SU-DHL-6 (cell line): ENCODE measurements around the gene CRMP1.

Experiments
- H2AFZ ChIP-seq: fragments of 200-600 bp; sonication (generic); 2 replicates; pipeline ENCODE4 v1.6.1; 2014; ENCODE audit warnings: low read depth, mild to moderate bottlenecking, moderate library complexity, mixed read lengths, antibody characterized with exemption, low read length; ENCODE audit not compliant: severe bottlenecking
- H3F3A ChIP-seq: fragments of 200-600 bp; shearing (Covaris generic); 2 replicates; pipeline ENCODE4 v1.6.0; 2016; ENCODE audit warnings: antibody characterized with exemption, mild to moderate bottlenecking; ENCODE audit not compliant: insufficient read depth
- H3K27ac ChIP-seq: fragments of 200-600 bp; sonication (generic); 2 replicates; pipeline ENCODE4 v1.5.1; 2016; ENCODE audit warnings: low read depth, mild to moderate bottlenecking, low read length, moderate library complexity, mixed read lengths
- H3K27me3 ChIP-seq: fragments of 200-600 bp; sonication (generic), shearing (Covaris generic); 2 replicates; pipeline ENCODE4 v1.6.0; 2014; ENCODE audit warnings: mild to moderate bottlenecking, low read length
- H3K36me3 ChIP-seq: fragments of 200-600 bp; sonication (generic); 2 replicates; pipeline ENCODE4 v1.6.1; 2014; ENCODE audit warnings: mild to moderate bottlenecking, low read length, mixed read lengths
- H3K4me2 ChIP-seq: fragments of 300-600, 200-600 bp; shearing (Covaris generic), sonication (generic); 2 replicates; pipeline ENCODE4 v1.6.0; 2014; ENCODE audit warnings: low read length, low read depth, mild to moderate bottlenecking; ENCODE audit not compliant: poor library complexity, severe bottlenecking
- H3K4me3 ChIP-seq: fragments of 200-600 bp; sonication (generic); 2 replicates; pipeline ENCODE4 v1.5.1; 2014; ENCODE audit warnings: antibody characterized with exemption, low read length, mild to moderate bottlenecking, mixed read lengths; ENCODE audit not compliant: insufficient read depth, poor library complexity, severe bottlenecking
- H3K79me2 ChIP-seq: fragments of 200-600 bp; sonication (generic); 2 replicates; pipeline ENCODE4 v1.6.1; 2014; ENCODE audit warnings: mild to moderate bottlenecking, low read length, moderate library complexity; ENCODE audit not compliant: insufficient read depth
- H3K9ac ChIP-seq: fragments of 200-600 bp; sonication (generic); 2 replicates; pipeline ENCODE4 v1.7.0; 2014; ENCODE audit warnings: mild to moderate bottlenecking, low read length
- H3K9me2 ChIP-seq: fragments of 200-600 bp; sonication (generic); replicated peaks from 2 replicates; pipeline ENCODE4 v1.6.1; 2014; ENCODE audit warnings: low read length; ENCODE audit not compliant: insufficient read depth
- H3K9me3 ChIP-seq: fragments of 200-600 bp; sonication (generic); 2 replicates; pipeline ENCODE4 v1.6.1; 2014; ENCODE audit warnings: low read length, mixed read lengths; ENCODE audit not compliant: insufficient read depth
- H4K20me1 ChIP-seq: fragments of 200-600 bp; sonication (generic); 2 replicates; pipeline ENCODE4 v1.6.1; 2014; ENCODE audit warnings: low read depth, mild to moderate bottlenecking, antibody characterized with exemption, low read length, moderate library complexity, mixed read lengths
- EZH2phosphoT487 ChIP-seq: fragments of 200-600 bp; sonication (generic), shearing (Covaris generic); conservative IDR thresholded peaks from 2 replicates; pipeline ENCODE4 v1.6.1; 2018; ENCODE audit warnings: mild to moderate bottlenecking, antibody characterized with exemption, low read length, moderate library complexity, mixed read lengths
- TF ChIP-seq, protein P1 (sequence below): fragments of 200-600 bp; sonication (generic); IDR thresholded peaks from one replicate; pipeline ENCODE4 v1.5.1; 2017; ENCODE audit warnings: antibody characterized with exemption, mild to moderate bottlenecking, low read length, moderate library complexity; ENCODE audit not compliant: insufficient read depth, poor library complexity, severe bottlenecking

Gene CRMP1

GRCh38 chr4:5928844-5929420 lies 36.0 kb upstream of the CRMP1 start:
- no peak overlapping the region for H3K4me3 ChIP-seq
- no peaks in the 10 kb centered on the region for H3K36me3 ChIP-seq
- no peaks in the 10 kb centered on the region for H4K20me1 ChIP-seq
- no peak overlapping the region for H2AFZ ChIP-seq
- no peaks in the 10 kb centered on the region for H3K9me3 ChIP-seq
- no peaks in the 10 kb centered on the region for H3F3A ChIP-seq
- TF ChIP-seq EZH2phosphoT487 = no peak
- TF ChIP-seq, protein P1, sequence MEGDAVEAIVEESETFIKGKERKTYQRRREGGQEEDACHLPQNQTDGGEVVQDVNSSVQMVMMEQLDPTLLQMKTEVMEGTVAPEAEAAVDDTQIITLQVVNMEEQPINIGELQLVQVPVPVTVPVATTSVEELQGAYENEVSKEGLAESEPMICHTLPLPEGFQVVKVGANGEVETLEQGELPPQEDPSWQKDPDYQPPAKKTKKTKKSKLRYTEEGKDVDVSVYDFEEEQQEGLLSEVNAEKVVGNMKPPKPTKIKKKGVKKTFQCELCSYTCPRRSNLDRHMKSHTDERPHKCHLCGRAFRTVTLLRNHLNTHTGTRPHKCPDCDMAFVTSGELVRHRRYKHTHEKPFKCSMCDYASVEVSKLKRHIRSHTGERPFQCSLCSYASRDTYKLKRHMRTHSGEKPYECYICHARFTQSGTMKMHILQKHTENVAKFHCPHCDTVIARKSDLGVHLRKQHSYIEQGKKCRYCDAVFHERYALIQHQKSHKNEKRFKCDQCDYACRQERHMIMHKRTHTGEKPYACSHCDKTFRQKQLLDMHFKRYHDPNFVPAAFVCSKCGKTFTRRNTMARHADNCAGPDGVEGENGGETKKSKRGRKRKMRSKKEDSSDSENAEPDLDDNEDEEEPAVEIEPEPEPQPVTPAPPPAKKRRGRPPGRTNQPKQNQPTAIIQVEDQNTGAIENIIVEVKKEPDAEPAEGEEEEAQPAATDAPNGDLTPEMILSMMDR = no peak
- H3K27ac ChIP-seq = no peak overlapping the region
- no peak overlapping the region for H3K4me2 ChIP-seq
- no peaks in the 10 kb centered on the region for H3K27me3 ChIP-seq
- H3K79me2 ChIP-seq = no peaks in the 10 kb centered on the region
- H3K9me2 ChIP-seq = no peaks in the 10 kb centered on the region
- H3K9ac ChIP-seq = no peak overlapping the region

DNA sequence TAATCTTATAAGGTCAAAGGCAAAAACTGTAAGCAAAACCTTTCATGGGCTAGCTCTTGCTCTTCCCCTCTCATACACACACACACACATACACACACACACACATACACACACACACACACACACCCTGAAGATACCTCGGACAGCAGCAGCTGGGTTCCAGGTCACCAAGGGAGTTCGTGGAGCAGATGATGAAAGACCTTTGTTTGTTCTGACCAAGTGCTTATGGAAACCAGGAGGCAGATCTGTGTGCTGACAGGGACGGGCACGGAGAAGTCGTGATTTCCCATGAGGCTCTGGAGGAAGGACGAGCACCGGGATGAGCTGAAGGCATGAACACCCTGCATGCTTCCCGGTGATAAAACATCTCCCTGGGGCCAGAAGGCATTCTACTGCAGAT lies 35.4 kb upstream of the CRMP1 start:
- no peak overlapping the region for H3K4me2 ChIP-seq
- no peak overlapping the region for H3K27ac ChIP-seq
- H2AFZ ChIP-seq = no peak overlapping the region
- H3K27me3 ChIP-seq = no peaks in the 10 kb centered on the region
- no peak overlapping the region for H3K9ac ChIP-seq
- H3F3A ChIP-seq = no peaks in the 10 kb centered on the region
- no peaks in the 10 kb centered on the region for H4K20me1 ChIP-seq
- no peak overlapping the region for H3K4me3 ChIP-seq
- H3K9me2 ChIP-seq = no peaks in the 10 kb centered on the region
- no peaks in the 10 kb centered on the region for H3K9me3 ChIP-seq
- TF ChIP-seq EZH2phosphoT487 = no peak
- TF ChIP-seq, protein P1 = no peak
- H3K36me3 ChIP-seq = no peaks in the 10 kb centered on the region
- H3K79me2 ChIP-seq = no peaks in the 10 kb centered on the region

GRCh38 chr4:5927747-5928146 lies 34.9 kb upstream of the CRMP1 start:
- H3K27ac ChIP-seq = no peak overlapping the region
- TF ChIP-seq, protein P1 = no peak
- TF ChIP-seq EZH2phosphoT487 = no peak
- no peak overlapping the region for H3K9ac ChIP-seq

More at GRCh38 chr4:5927747-5928146, 34.9 kb upstream of the CRMP1 start:
- H3K4me3 ChIP-seq = no peak overlapping the region
- no peak overlapping the region for H3K4me2 ChIP-seq
- no peaks in the 10 kb centered on the region for H3K9me3 ChIP-seq
- H2AFZ ChIP-seq = no peak overlapping the region
- H3K27me3 ChIP-seq = no peaks in the 10 kb centered on the region
- no peaks in the 10 kb centered on the region for H3K36me3 ChIP-seq
- no peaks in the 10 kb centered on the region for H3F3A ChIP-seq
- H3K79me2 ChIP-seq = no peaks in the 10 kb centered on the region
- no peaks in the 10 kb centered on the region for H4K20me1 ChIP-seq
- H3K9me2 ChIP-seq = no peaks in the 10 kb centered on the region
